NCI-H82 (cell line): ENCODE results near the gene KRTAP26-1.

ENCODE experiments used
- DNase-seq: peaks from one replicate; lab custom pipeline; 2025; lab: John Stamatoyannopoulos, UW

KRTAP26-1 gene, protein sequence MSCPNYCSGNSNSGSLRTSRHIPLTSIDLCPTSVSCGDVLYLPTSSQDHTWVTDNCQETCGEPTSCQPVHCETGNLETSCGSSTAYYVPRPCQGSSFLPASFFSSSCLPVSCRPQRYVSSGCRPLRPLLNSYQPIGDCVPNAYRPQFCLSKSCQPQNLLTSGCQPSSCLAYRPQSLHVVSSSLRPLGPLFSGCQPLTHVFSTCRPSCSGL

DNA sequence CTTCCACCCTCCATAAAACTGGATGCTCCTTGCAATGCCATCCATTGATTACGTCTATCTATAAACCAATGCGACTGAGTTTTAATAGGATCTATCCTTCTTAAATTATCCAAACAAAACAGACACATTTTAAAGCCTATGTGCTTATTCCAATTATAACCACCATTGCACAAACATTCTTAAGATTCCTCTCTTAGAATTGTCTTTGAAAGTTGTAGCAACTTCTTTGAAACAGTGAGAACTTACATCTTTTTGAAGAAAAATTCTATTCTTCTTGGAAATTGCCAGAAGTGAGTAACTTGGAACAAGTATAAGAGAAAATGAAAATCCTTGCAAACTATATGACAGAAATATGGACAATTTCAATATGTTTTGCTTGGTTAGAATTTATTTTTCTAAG, at the start of gene KRTAP26-1:
Gene KRTAP26-1 (minus strand): TSS at position 101 of the 400 bp plus-strand sequence. CDS start 280 bp downstream, outside the sequence.
- no peak for DNase-seq

DNA sequence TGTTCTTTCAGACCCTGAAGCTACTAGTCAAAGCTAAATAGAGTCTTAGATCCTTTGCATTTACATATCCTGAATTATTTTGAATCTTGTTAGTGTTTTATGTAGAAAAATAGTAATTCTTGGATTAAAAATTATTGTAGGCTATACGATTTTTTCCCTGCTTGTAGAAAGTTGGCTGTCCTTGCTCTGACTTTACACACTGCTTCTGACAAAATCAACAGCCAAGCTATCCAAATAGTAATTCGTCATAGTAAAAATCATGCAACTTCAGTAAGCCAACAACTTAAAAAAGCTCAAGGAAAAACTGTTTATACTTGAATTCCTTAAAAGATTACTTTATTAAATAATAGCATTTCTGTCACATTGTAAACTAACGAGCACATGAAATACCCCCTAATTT, 35.8 kb upstream of the KRTAP26-1 start:
- no peak for DNase-seq

DNA sequence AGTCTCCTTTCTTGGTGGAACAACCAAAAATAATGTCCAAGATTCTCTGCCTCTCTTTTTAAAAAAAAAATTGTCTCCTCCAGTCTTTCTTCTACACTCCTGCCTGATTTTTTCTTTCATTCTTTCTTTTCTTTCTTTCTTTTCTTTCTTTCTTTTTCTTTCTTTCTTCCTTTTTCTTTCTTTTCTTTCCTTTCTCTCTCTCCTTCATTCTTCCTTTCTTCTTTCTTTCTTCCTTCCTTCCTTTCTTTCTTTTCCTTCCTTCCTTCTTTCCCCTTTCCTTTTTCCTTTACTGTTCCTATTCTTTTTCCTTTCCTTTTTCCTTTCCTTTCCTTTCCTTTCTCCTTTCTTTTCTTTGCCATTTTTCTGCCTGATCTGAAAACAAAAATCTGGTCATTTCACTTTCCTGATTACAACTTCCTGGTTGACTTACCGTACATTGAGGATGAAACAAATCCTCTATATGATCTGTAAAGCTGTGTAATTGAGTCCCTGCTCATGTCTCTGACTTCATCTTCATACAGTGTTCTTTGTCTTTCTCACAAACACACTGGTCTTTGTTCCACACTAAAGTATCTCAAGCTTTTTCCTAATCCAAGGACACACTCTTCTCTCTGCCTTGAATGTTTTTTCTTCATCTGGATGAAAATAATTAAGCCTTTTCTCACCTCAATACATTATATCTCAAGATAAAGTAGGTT, 34.3 kb upstream of the KRTAP26-1 start:
- no peak for DNase-seq

DNA sequence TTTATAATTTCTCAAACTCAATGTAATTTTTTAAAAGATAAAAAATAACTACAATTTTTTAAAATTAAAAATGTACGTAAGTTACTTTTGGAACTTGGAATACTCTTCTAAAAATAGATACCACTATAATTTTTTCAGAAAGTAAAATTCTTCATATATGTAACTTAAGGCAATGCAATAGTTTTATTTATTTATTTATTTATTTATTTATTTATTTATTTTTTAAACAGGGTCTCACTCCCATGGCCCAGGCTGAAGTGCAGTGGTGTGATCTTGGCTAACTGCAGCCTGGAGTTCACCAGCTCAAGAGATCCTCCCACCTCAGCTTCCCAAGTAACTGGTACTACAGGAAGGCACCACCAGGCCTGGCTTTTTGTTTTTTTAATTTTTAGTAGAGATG, 31.4 kb upstream of the KRTAP26-1 start:
- DNase-seq, result no peak

DNA sequence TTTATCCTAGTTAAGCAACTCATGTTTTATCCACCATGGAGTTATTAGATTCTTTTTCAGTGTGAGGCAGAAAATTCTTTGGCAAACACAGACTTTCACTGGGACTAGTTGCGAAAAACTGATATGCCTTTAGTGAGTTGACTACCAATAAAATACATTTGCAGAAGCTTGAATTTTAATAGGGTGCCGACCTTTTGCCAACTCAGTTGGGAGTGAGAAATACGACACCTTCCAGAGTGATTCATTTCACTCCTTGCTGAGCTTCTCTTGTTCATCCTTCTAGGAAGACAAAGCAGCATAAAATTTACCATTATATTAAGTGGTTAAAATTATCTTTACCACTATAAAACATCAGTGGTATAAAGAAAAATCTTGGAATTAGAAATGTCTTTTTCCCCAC, 29.5 kb upstream of the KRTAP26-1 start:
- no peak for DNase-seq

DNA sequence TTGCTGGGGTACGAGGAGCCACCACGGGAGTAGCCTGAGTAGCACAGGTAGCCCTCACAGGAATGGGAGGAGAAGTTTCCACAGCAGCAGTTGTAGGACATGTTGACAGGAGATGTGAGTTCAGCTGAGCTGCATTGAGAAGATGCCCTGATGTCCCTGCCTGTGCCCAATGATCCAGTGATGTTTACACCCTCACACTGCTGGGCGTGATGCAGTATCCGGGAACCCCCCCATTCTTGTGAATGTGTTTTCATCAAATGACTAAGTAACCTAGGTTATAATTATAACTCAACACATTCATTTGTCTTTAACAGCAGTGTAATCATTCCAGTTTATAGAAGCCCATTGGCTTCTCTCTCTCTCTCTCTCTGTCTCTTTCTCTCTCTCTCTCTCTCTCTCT, 28.4 kb upstream of the KRTAP26-1 start, which contains the start of gene KRTAP23-1:
Gene KRTAP23-1 (minus strand): TSS at position 101 of the 400 bp plus-strand sequence. CDS start 0 bp downstream, at position 101.
- no peak for DNase-seq

DNA sequence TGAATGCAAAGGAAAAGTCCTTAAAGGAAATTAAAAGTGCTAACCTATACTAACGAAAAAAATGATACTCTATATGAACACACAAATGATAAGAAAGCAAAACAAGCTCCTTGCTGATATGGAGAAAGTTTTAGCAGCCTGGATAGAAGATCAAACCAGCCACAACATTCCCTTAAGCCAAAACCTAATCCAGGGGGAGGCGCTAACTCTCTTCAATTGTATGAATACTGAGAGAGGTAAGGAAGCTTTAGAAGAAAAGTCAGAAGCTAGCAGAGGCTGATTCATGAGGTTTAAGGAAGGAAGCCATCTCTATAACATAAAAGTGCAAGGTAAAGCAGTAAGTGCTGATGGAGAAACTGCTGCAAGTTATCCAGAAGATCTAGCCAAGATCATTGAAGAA, 24.9 kb upstream of the KRTAP26-1 start:
- DNase-seq, result peak; percentile 7

DNA sequence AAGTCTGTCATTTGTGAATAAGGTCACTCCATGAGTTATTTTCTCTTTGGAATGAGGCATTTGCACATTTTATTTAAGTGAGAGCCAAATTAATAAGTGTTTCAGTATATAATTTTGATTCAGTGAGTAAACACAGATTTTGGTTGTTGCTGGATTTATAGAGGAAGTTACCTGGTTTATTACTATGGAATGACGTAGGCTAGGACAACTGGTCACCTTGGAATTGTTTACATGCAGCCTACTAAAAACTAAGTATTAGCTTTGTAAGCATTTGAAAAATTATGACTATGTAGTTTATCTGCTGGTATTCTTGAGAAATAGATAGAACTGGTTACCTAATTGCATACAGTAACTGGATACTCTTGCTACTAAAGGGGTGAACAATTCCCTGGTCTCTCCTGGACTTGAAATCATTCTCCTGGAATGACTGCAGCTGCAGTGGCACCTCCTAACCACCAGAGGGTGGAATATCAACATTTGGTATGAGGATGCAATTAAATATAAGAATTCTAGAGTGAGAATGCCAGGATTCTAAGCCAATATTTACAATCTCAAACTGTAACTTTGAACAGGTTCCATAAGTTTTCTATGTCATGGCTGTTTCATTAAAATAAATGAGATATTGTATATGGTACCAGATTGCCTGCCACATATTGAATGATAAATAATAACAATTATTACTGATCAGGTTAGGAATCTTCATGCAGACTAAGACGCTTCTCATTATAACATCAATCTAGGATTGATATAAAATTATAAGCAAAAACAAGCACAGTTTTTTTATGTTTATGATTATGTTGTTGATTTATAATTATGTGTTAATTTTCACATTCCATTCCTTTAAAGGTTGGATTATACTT, 20.8 kb upstream of the KRTAP26-1 start:
- peak; percentile 63 for DNase-seq

DNA sequence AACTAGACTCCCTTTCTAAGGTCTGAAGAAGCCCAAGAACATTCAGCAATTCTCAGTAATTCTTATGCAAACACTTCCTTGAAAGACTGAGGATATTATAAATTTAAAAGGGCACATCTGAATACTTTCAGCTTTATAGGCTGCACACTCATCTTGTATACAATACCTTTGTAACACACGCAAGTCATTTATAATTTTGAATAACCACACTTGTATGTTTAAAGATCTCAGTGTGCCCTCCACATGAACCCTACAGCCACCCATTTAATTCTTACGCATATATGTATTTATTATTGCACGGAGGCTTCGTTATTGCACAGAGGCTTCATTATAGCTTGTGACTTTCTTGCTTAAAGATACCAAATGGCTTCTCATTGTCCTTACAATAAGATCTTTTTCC, 18.6 kb upstream of the KRTAP26-1 start:
- DNase-seq, result no peak

DNA sequence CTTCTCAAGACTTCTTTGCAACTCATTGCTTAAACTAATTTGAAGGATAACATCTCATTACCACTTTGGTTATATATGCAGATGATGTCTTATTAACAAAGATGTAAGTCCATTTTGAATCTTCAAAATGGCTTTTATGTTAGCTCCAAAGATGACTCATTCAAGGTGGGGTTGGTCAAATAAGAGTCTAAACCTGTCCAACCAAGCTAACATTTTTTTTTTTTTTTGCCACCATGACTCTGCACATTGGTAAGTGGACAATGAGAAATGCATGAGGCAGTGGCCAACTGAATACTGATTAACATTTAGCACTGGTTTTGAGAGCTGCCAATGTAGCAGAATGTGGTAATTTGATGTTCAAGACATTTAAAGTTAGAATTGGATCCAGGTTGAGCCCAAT, 17.7 kb upstream of the KRTAP26-1 start:
- no peak for DNase-seq

DNA sequence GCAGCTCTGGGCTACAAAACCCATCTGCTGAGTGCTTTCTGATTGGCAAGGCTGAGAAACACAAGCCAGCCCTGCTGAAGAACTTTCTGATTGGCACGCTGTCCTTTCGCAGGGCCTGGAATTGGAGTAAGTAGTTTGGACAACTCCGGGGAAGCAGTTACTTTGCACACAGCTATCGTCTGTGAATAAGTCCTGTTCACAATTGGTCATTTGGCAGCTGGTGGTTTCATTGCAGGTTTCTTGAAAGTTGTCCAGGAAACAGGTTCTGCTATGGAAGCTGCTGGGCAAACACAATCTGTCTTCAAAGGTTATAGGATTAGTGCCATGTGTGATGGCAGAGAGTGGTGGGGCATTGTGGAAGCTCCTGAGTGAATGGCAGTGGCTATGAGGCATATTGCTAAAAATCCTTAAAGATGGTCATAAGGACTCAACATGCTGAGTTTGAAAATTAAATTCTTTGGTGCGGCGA, 17.2 kb upstream of the KRTAP26-1 start, which contains the start of gene KRTAP27-1:
Gene KRTAP27-1 (minus strand): TSS at position 419 of the 469 bp plus-strand sequence. CDS start 26 bp downstream, at position 393.
- DNase-seq, result no peak

DNA sequence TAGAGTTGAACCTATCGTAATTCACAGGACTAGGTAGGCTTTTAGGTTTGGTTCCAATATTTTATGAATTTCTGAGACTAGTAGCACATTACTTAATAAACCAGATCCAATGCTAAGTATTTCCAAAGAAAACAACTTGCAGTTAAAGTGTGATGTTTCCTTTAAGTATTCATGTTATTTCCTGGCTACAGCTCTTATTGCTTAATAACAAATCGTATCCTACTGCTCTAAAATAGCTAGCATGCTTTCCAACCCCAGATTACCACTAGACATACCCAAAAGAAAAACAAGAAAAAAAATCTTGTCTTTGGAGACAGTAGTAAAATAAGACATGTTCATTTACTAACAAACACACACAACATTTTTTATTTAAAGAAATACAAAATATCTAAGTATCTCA, 16.5 kb upstream of the KRTAP26-1 start:
- DNase-seq, result no peak

DNA sequence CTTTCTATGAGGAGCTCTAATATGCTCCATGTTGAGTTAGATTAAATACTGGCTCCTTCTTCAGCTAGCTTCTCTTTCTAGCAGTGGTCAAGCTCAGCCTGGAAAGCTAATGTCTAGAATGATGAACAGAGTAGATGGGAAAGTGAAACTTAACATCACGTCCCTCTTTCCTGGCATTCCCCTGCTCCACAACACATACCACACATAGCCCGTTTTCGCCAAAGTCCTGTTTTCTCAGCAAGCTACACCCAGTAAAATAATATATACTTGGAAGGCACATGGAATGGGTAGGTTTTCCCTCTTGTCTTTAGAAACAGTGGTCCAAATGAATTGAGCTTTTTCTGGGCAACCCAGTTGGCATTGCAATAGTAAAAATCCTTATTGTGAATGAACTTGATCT, 13.6 kb upstream of the KRTAP26-1 start:
- no peak for DNase-seq

DNA sequence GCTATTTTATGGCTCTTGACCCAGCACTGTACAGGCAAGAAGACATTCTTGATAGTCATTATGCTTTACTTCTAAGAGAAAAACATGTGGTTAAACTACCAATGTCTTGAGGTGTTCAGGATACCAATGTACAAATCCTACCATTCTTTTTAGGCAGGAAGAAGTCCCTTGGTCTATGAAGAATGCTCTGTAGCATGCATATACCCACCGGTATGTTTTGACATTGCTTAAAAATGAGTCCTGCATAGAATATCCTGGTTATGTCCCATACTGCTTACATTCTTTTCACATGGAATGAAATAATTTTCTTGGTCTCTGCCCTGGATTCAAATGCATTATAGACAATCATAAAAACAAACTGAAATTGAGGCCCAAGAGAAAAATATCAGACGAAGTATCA, 12.6 kb upstream of the KRTAP26-1 start:
- no peak for DNase-seq

DNA sequence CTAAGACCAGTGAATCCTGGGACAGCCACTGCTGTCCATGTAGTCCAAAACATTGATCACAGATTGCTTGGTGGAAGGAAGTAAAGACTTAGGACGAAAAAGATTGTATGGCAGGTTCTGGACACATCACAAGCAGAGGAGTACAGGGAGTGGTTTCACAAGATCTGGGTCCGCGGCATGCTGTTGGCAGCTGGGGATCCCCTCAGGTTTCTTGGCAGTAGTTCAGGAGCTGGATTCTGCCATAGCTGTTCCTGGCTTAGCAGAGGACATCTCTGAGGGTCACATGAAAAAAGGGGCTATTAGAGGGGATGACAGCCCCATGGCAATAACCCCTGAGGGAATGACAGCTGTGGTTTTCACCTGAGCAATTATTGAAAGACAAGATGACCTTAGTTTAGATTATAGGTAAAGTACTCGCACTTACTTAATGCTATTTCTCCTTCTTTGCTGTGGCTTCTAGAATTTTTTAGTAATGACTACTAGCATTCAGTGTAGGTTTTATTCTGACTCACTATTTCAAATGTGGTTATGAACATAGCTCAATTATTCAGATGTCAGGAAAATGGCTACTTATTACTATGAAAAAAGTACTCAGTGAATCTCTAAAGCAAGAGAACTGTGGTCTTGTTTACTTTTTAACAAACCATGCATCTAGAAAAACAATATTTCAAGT, 9.2 kb upstream of the KRTAP26-1 start:
- no peak for DNase-seq

DNA sequence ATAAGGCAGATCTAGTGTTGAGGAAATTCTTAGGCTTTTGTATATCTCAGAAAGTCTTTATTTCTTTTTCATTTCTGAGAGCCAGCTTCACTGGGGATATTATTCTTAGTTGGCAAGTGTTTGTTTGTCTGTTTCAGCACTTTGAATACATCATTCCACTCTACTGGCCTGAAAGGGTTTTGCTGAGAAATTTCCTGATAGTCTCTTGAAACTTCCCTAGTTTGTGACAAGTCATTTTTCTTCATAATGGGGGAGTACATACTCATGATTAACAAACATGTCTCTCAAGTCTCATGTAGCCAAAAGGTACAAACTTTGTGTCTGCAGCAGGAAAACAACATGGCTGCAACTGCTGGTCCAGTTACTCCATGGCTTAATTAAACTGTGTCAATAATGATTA, 6.3 kb upstream of the KRTAP26-1 start:
- DNase-seq, result no peak

DNA sequence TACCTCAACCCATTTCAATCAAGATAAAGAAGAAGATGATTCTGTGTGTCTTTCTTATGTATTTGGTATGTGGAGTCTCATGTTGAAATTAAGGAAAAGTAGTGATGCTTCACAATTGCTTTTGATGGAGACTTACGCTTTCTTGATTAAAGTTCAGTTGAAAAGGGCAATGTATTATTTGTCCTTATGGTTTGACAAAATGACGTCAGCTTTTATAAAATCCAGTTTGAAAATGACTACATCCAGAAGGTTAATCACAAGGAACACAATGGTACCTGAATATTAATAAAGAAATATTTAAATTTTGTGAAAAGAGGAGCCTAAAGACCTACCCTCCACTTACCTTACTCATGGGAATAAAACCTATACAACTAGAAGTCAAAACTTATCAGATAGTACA, 4.4 kb downstream of the KRTAP26-1 start:
- DNase-seq, result no peak

DNA sequence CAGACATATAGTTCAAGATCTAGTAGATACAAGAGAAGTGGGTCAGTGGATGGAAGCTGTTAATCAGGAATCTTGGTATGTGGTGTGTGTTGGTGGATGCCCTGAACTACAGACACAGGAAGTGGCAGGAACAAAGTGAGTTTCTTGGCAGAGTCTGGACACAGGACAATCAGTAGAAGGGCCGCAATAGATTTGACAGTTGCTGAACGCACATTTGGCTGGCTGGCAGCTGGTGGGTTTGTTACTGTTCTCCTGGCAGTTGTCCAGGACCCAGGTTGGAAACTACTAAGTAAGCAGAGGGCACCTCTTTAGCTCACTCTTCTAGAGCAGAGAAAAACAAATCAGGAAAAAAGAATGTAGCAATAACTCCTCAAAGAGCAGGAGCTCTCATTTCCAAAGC, 13.2 kb downstream of the KRTAP26-1 start:
- peak; percentile 33 for DNase-seq

DNA sequence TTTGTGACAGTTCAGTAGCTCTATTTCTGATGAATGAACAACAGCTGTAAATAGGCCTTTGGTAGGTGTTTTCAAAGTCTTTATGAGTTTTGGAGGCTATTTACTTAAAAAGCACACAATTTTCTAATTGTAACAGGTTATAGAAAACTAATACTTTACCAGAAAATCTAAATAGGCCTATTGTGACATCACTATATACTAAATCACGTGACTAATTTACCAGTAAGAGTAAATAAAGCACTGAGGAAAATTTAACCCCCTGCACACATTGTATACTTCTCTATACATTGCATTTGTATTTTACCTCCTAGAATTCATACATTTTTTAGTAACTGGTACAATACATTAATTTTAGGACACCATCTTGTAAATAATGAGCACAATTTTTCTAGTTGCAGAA, 15.0 kb downstream of the KRTAP26-1 start:
- no peak for DNase-seq

DNA sequence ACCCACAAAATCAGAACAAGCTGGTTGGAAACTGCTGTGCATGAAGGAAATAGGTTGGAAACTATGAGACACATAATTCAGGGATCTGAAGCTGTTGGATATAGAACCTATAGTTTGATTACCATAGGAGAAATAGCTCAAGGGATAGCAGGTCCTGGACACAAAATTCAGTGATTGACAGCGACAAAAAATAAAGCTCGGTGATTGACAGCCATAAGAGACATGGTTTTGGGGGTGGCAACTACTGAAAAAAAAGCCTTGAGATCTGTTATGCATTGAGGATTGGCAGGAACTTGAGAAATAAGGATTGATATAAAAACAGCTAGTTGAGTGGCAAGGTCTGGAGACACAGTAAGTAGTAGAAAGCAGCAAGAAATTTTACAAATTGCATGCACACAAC, 30.9 kb downstream of the KRTAP26-1 start, which contains the start of gene KRTAP25-1:
Gene KRTAP25-1 (minus strand): TSS at position 300 of the 400 bp plus-strand sequence. CDS start 24 bp downstream, at position 276.
- DNase-seq, result no peak

DNA sequence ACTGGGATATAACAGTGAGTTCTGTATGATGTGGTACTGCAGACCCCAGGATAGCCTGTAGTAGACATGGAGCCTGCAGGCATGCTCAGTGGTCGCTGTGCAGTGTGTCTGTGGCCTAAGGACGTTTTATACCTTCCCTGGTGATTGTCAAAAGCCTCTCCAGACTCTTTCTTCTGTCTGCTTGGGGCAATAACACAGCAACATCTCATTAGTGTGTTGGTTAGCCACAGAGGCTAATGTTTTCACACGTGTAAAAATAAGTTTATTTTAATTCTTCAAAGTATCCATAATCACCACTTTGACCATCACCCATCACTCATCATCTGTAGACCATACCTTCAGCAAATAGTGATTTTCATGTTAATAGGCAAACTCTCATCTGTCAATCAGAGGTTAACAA, 37.3 kb downstream of the KRTAP26-1 start, which contains the start of gene KRTAP24-1:
Gene KRTAP24-1 (minus strand): TSS at position 101 of the 400 bp plus-strand sequence. CDS start 18 bp downstream, at position 83.
- no peak for DNase-seq

DNA sequence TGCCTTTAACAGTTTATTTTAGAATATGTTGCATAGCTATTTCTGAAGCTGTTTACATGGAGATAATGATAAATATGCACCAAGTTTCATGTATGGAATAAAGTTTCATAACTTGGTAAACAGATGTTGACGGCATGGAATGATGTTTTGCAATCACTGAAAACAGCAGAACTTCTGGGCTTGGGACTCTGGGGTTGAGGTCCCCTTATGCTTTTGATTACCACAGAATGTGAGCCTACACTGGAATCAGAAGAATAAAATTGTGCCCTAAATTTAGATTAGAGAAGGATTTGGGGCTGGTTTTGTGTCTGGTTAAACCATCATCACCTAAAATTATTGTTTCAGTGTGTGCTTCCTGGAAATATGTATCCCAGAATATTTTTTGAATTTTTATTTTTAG, 48.5 kb downstream of the KRTAP26-1 start:
- no peak for DNase-seq
